GM20000 (cell line): ENCODE results near the gene LPAR3.
A peak's percentile ranks its signal among the peaks of the same experiment; 100 is the strongest.

Source experiments
- DNase-seq: peaks from one replicate; pipeline ENCODE4 v3.0.0; 2012; ENCODE audit warnings: low spot score
- TF ChIP-seq, protein P1 (sequence below): IDR thresholded peaks from 2 replicates; pipeline ENCODE4 v1.5.1; 2012; ENCODE audit warnings: mild to moderate bottlenecking, control low read depth; ENCODE audit errors: extremely low read depth, missing control alignments

LPAR3 gene

DNA sequence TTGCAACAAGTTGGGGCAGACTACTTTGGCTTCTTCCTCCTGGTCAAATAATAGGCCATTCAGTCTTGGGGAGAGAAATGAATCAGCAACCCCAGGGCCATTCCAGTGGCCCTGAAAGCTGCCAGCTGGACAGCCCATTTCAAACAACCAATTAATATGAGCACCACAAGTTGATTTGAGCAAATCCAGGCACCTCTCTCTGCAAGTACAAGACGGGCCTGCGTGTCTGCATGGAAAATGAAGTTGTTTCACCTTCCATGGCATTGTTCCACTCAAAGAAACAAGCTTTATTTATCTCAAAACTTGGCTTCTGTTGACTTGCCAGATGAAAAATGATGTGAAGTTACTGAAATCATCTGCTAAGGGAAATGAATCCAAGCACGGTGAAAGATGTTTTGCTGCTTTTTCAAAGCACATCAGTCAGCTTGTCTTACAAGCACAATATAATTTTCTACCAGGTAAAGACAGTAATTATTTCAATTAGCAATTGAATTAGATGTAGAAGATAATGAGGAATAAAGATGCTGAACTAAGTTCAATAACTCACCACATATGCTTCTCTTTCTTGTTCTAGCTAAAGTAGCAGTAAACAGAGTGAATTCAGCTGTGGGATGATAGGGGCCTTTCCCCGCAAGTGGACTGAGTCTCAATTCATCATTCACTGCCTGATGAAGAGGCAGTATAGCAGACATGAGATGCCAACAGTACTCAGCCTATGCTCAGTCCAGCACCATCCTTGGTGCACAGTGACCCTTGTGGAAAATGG lies 107.6 kb downstream of the LPAR3 start:
- TF ChIP-seq, protein P1, sequence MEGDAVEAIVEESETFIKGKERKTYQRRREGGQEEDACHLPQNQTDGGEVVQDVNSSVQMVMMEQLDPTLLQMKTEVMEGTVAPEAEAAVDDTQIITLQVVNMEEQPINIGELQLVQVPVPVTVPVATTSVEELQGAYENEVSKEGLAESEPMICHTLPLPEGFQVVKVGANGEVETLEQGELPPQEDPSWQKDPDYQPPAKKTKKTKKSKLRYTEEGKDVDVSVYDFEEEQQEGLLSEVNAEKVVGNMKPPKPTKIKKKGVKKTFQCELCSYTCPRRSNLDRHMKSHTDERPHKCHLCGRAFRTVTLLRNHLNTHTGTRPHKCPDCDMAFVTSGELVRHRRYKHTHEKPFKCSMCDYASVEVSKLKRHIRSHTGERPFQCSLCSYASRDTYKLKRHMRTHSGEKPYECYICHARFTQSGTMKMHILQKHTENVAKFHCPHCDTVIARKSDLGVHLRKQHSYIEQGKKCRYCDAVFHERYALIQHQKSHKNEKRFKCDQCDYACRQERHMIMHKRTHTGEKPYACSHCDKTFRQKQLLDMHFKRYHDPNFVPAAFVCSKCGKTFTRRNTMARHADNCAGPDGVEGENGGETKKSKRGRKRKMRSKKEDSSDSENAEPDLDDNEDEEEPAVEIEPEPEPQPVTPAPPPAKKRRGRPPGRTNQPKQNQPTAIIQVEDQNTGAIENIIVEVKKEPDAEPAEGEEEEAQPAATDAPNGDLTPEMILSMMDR, result no peak
- no peak for DNase-seq

DNA sequence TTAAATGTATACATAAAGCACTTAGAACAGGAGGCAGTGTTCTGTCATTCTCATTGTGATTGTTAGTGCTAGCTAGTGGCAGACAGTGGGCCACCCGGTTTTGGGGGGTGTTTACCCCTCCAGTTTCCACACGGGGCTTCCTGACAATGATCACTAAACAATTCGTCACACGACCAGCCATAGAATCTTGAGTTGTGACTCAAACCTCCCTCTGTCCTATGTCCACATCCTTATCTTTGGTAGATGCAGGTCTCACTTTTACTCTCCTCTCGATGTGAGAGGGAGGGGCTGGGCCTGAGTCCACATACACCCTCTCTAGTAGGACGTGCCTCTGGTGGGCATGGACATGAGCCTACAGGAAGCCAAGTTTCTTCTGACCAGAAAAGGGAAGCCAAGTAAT lies 110.1 kb downstream of the LPAR3 start:
- DNase-seq, result no peak

DNA sequence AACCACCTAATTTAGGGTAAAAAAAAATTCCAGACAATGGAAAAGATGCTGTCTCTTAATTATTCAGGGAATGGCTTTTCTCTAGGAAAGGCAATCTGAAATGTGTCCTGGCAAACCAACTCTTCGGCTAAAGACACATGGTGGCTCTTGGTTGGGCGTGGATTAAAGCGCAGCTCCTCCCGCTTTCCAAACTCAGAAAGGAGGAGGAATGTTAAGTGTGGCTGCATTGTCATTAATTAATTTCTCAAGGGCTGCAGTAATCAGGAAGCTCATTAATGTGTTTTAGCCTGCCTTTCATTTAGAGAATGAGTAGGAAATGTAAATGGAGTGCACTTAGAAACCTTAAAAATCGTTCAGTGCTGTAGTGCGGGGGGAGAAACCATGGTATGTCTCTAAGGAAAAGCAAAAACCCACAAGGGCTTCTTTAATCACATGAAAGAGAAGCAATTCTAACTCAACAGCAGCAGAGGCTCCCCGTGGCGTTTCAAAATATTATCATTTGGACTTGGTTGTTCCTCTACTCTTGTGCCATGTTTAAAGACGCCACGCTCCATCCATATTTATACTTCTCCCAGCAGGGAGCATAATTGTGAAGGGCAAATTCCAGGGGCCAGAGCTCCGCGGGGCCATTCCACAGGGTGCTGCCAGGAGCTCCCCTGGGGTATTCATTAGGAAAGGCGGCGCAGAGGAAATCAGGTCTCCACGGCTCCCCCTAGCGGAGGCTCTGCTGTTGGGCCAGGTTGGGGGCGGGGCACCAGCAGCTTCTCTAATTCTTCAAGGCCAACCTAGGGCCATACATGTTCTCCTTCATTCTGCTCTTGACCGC lies 110.8 kb downstream of the LPAR3 start:
- DNase-seq, result peak; percentile 75
- TF ChIP-seq, protein P1, result peak; percentile 83

More for the DNA sequence above, 110.1 kb downstream of the LPAR3 start:
- TF ChIP-seq, protein P1, result no peak

DNA sequence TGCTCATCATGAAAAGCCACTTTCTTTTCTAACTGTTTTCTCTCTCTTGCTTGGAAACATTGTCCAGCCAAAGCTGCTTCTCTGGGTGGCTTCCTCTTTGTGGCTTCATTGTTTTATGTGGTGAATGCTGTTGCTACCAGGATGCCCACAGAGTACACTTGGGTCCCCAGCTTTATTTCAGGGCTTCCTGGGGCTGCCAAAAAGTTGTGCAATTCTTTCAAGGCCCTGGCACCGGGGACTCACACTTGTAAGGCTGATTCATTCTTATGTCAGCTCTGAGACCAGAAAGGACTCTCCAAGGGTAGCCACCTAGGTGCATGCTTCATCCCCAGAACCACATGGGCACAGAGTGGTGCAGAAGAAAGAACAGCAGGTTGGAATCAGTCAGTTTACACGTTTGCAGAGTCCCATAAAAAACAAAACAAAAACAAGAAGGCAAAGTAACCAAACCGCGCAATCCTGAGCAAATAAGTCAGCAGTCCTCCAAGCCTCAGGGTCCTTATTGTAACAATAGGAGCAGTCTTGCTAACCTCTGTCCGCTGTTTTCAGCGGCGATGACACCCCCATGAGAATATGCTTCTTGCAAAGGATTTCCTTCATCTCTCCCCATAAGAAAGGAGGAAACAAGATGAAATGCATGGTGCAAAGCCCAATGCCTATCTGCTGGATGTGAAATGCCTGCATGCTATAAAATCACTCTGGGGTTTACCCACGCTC lies 112.8 kb downstream of the LPAR3 start:
- DNase-seq, result no peak

DNA sequence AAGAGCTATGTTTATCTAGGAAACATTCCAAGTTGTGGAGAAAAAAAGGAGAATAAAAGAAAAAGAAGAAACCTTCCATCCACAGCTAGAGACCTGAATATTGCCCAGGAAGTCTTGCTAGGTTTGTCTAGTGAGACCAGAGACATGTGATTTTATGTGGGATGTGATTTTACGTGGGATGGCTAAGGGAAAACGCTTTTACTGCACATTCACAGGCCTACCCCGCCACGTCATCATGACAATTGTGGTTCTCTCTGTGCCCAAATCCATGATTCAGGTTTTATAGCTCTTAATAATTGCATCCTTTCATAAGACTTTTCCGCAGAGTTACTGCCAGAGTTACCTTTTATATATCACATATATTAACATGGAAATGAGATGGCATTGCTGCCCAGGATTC lies 116.4 kb downstream of the LPAR3 start:
- DNase-seq, result no peak
- TF ChIP-seq, protein P1, result no peak

More for the DNA sequence above, 112.8 kb downstream of the LPAR3 start:
- TF ChIP-seq, protein P1, result no peak

DNA sequence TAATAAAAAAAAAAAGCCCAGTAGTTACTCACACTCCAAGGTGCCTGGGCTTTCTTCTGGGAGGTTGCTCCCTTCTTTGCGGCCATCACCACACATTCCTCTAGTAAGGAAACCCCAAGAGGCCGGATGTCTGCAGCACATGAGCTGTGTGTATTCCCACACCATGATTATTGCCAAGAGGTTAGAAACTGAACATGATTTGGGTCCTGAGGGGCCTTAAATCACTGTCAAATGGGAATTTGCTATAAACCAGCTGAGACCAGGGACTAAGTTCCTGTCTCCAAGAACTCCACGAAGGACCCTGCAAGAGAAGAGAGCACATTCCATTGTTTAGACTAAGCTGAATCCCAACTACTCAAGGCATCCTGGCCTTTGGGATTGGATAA lies 117.5 kb downstream of the LPAR3 start:
- DNase-seq, result no peak
- TF ChIP-seq, protein P1, result no peak
